H1 (cell line): Measurements from ENCODE around the gene KIAA1755. TPM values are rescaled to one million over a fixed set of nuclear protein-coding genes. Genes with fewer than 3 reads are reported as not detected.

Experiments
- CHD7 ChIP-seq: fragments of 300-600 bp; sonication (generic); IDR thresholded peaks from 2 replicates; pipeline ENCODE4 v1.7.1; 2012; ENCODE audit warnings: low read length, moderate library complexity, mild to moderate bottlenecking, inconsistent platforms; ENCODE audit not compliant: insufficient replicate concordance
- CTCF ChIP-seq, 3 experiments: IDR thresholded peaks; 1 replicate in 2 of 3; 2 replicates in 1 of 3; pipeline versions ENCODE4 v1.5.1 to v1.6.1; 2011; ENCODE audit warnings: low read length in 3 of 3, mild to moderate bottlenecking in 3 of 3, inconsistent platforms in 2 of 3, low read depth in 1 of 3, moderate library complexity in 1 of 3; ENCODE audit not compliant: insufficient read depth in 1 of 3; ENCODE audit errors: control extremely low read depth in 1 of 3
- HDAC6 ChIP-seq: IDR thresholded peaks from one replicate; pipeline ENCODE4 v1.7.1; 2012; ENCODE audit warnings: low read depth, mild to moderate bottlenecking, inconsistent platforms, low read length, moderate library complexity
- PHF8 ChIP-seq: fragments of 200-600 bp; sonication (generic); conservative IDR thresholded peaks from 2 replicates; pipeline ENCODE4 v1.7.1; 2012; ENCODE audit warnings: low read depth, mild to moderate bottlenecking, inconsistent platforms, low read length, moderate library complexity
- SAP30 ChIP-seq: fragments of 300-600 bp; sonication (generic); IDR thresholded peaks from 2 replicates; pipeline ENCODE4 v1.7.1; 2012; ENCODE audit warnings: low read length, moderate library complexity, mild to moderate bottlenecking, inconsistent platforms; ENCODE audit not compliant: insufficient read depth, insufficient replicate concordance
- ZNF274 ChIP-seq: IDR thresholded peaks from 2 replicates; pipeline ENCODE4 v1.7.0; 2012; ENCODE audit warnings: low read length, borderline replicate concordance; ENCODE audit errors: extremely low read depth
- polyA plus RNA-seq, 7 experiments: library from polyadenylated mRNA; depleted of rRNA in 3 of 7; stranded (reverse) in 5 of 7; unstranded in 2 of 7; fragments of >200 nt in 5 of 7; fragments of 200-250 nt in 2 of 7; gene quantifications; 1 replicate in 5 of 7; 2 replicates in 1 of 7; 4 replicates in 1 of 7; pipeline versions ENCODE4 v1.2.1 to v1.2.3, GENCODE V29; 2011 to 2013; ENCODE audit warnings: missing spikeins in 2 of 7, mixed read lengths in 2 of 7
- total RNA-seq: library from RNA; stranded (reverse); fragmentation: NEBNext Ultra II Directional; extraction: Animal tissue kit (Norgen Biotek cat#: 25700); gene quantifications from 2 replicates; pipeline ENCODE4 v1.2.1, GENCODE V29; 2021

The KIAA1755 gene
- total and polyA plus RNA-seq, 2 of the 8 experiments (the other 6 are each of a cell fraction or from before 2014, with no cell fraction given) = 0.23 TPM; not detected in 1

GRCh38 chr20:38165089-38165965, 95.2 kb downstream of the KIAA1755 start, which contains the start of gene TGM2 (continued):
- TF ChIP-seq PHF8 (no peak), CHD7 (no peak), SAP30 (no peak), CTCF (IDR thresholded peaks at IDR 0.05; ENCODE audit: control extremely low read depth in 1 of 3, insufficient read depth in 1 of 3, low read depth in 1 of 3, low read length in 3 of 3) (peak; percentile 73 to 83 (median 82)), ZNF274 (no peak), HDAC6 (no peak)
